ACHN (cell line): ENCODE data around the gene CPEB1.

ENCODE experiments used
- DNase-seq: peaks from one replicate; pipeline ENCODE4 v3.0.0-alpha.2; 2015
- in situ Hi-C: cut with HindIII; loops from 2 replicates; pipeline ENCODE4 v1.10.0; 2017; ENCODE audit warnings: low sequenced_read_pairs, low pct_ligation_motif_present, low pct_unique_long_range_greater_than_20kb

The CPEB1 gene

GRCh38 chr15:82556315-82557035, 90.7 kb downstream of the CPEB1 start:
- no peak for DNase-seq
- in situ Hi-C loops: no loop called here

- in situ Hi-C loops: no loop called here
- no peak for DNase-seq
Measured at GRCh38 chr15:82554849-82555248, 92.3 kb downstream of the CPEB1 start.

GRCh38 chr15:82554351-82554750, 92.8 kb downstream of the CPEB1 start:
- no peak for DNase-seq
- in situ Hi-C loops: no loop called here

- DNase-seq: no peak
- in situ Hi-C loops: no loop called here
Measured at GRCh38 chr15:82553846-82554245, 93.3 kb downstream of the CPEB1 start.

GRCh38 chr15:82552861-82553260, 94.3 kb downstream of the CPEB1 start:
- no peak for DNase-seq
- in situ Hi-C loops: no loop called here

GRCh38 chr15:82551646-82552247, 95.4 kb downstream of the CPEB1 start:
- in situ Hi-C loops: no loop called here
- no peak for DNase-seq

GRCh38 chr15:82549199-82549665, 97.9 kb downstream of the CPEB1 start:
- DNase-seq: no peak
- in situ Hi-C loops: no loop called here

- DNase-seq: no peak
- in situ Hi-C loops: no loop called here
Measured at GRCh38 chr15:82548700-82549099, 98.5 kb downstream of the CPEB1 start.

- DNase-seq: no peak
- in situ Hi-C loops: no loop called here
Measured at GRCh38 chr15:82545478-82545877, 101.7 kb downstream of the CPEB1 start.

GRCh38 chr15:82545002-82545401, 102.2 kb downstream of the CPEB1 start:
- no peak for DNase-seq
- in situ Hi-C loops: no loop called here

GRCh38 chr15:82544431-82544830, 102.7 kb downstream of the CPEB1 start:
- in situ Hi-C loops: no loop called here
- no peak for DNase-seq

- DNase-seq: no peak
- in situ Hi-C loops: no loop called here
Measured at GRCh38 chr15:82543160-82543559, 104.0 kb downstream of the CPEB1 start.

GRCh38 chr15:82540984-82541431, 106.2 kb downstream of the CPEB1 start:
- in situ Hi-C loops: no loop called here

GRCh38 chr15:82540055-82540983, 106.8 kb downstream of the CPEB1 start, which contains the start of gene RPS17:
Gene RPS17, minus strand, starts transcription at chr15:82540457. Its CDS starts 29 bp downstream, at chr15:82540428.
- peak; percentile 90 for DNase-seq
- in situ Hi-C loops: no loop called here

More at GRCh38 chr15:82540984-82541431, 106.2 kb downstream of the CPEB1 start:
- no peak for DNase-seq

GRCh38 chr15:82539691-82540054, 107.5 kb downstream of the CPEB1 start:
- in situ Hi-C loops: no loop called here
- DNase-seq: no peak

- no peak for DNase-seq
- in situ Hi-C loops: no loop called here
Measured at GRCh38 chr15:82538961-82539690, 108.0 kb downstream of the CPEB1 start.

- in situ Hi-C loops: no loop called here
- DNase-seq: no peak
Measured at GRCh38 chr15:82537351-82537908, 109.7 kb downstream of the CPEB1 start.
